ENCODE data around the gene UNC93A. TPM values are rescaled to one million over a fixed set of nuclear protein-coding genes. Genes with fewer than 3 reads are reported as not detected.

Gene UNC93A
- total and polyA plus RNA-seq, 2 donors (not counting 1 experiment from before 2014, with no cell fraction given), result not detected

- Histone ChIP-seq H3K79me2 (ENCODE audit: control insufficient read depth, insufficient read depth, low read length) (no peaks in the 10 kb centered on the region), H3K27me3 (replicated peaks in 1 of 4; ENCODE audit: control extremely low read depth in 1 of 4, control insufficient read depth in 3 of 4, insufficient read depth in 4 of 4, low read length in 3 of 4) (peaks cover 0 to 27% (median 9%) of the 10 kb centered on the region in 4 experiments), H3K4me2 (replicated peaks; ENCODE audit: low read depth, low read length, poor library complexity, severe bottlenecking) (peak overlapping the region; percentile 98), H3K9me3 (ENCODE audit: control extremely low read depth in 1 of 3, control insufficient read depth in 2 of 3, insufficient read depth in 1 of 3, low read length in 2 of 3) (peaks cover 0 to 1% (median 0%) of the 10 kb centered on the region in 3 donors), H3K4me3 (ENCODE audit: control extremely low read depth in 1 of 5, extremely low read depth in 1 of 5, insufficient read depth in 1 of 5, low read depth in 2 of 5, low read length in 4 of 5) (peak overlapping the region; percentile 12 to 76 (median 62)), H3K4me1 (ENCODE audit: control insufficient read depth in 2 of 2, insufficient read depth in 2 of 2, low read length in 2 of 2) (peaks cover 20 to 23% of the 10 kb centered on the region in 2 donors), H2AFZ (ENCODE audit: insufficient read depth, low read depth, low read length, poor library complexity, severe bottlenecking) (peak overlapping the region; percentile 86), H3K36me3 (replicated peaks in 1 of 2; ENCODE audit: control extremely low read depth in 1 of 2, control insufficient read depth in 1 of 2, extremely low read depth in 1 of 2, insufficient read depth in 2 of 2, low read length in 1 of 2) (no peaks in the 10 kb centered on the region), H3K9ac (ENCODE audit: low read length) (peak overlapping the region; percentile 75), H3K27ac (ENCODE audit: low read length in 2 of 2) (peak overlapping the region in 1 of 2 donors; percentile 29), H4K20me1 (ENCODE audit: control insufficient read depth, insufficient read depth, low read length, poor library complexity, severe bottlenecking) (no peaks in the 10 kb centered on the region)
- peaks cover 24% of the 10 kb centered on the region for H3K4me1 Mint-ChIP-seq
- POLR2A ChIA-PET, result interaction anchor here (0.6 to 0.7 kb wide), 4 partner anchors 197 to 835 kb away, joined by 3 to 8 read pairs (median 4); no protein-coding TSS in a partner anchor
- under 1% methylated on average over 60 of the region's 62 CpGs for WGBS (ENCODE audit: insufficient coverage)
- DNase-seq, result peak; percentile 84
- H3K27ac Mint-ChIP-seq, result peak overlapping the region; percentile 85
- TF ChIP-seq EZH2 (IDR thresholded peaks at IDR 0.05; ENCODE audit: borderline replicate concordance, insufficient read depth, low read depth, low read length, poor library complexity, severe bottlenecking) (no peak), CTCF (IDR thresholded peaks at IDR 0.05) (peak; percentile 94)
- peak; percentile 71 for ATAC-seq (ENCODE audit: low read depth)
- H3K9me3 Mint-ChIP-seq (ENCODE audit: insufficient read depth), result no peaks in the 10 kb centered on the region
- H3K27me3 Mint-ChIP-seq, result peaks cover 29% of the 10 kb centered on the region
- H3K4me3 Mint-ChIP-seq, result peak overlapping the region; percentile 90
- CTCF ChIA-PET, result interaction anchor here (0.6 to 2.0 kb wide), 13 partner anchors 9 to 576 kb away, joined by 3 to 6 read pairs (median 3); no protein-coding TSS in a partner anchor
- intact Hi-C loops (cut with micrococcal nuclease), result loop anchor here (5.0 to 10.0 kb wide), 2 partner anchors 476 to 566 kb away; partner anchors contain the start of gene AFDN
Observed at GRCh38 chr6:167350731-167351655, 59.9 kb downstream of the UNC93A start.

Measured in B cell (primary cell).